Measurements from ENCODE around the gene NAALADL2. TPM values are rescaled to one million over a fixed set of nuclear protein-coding genes. Genes with fewer than 3 reads are reported as not detected.
"Not testable (repeated sequence)": the region's sequence is repeated elsewhere in the genome, so short reads cannot be mapped to it uniquely, and the experiment has no call there.

NAALADL2 gene
- total RNA-seq, 1 experiment from 2014 or later = 12.8 TPM

GRCh38 chr3:175777495-175777894 is 918.4 kb downstream of the NAALADL2 start:
- no peak for DNase-seq
- Histone ChIP-seq H3K27ac (no peak overlapping the region), H3K27me3 (ENCODE audit: insufficient read depth, low read depth) (no peaks in the 10 kb centered on the region), H3F3A (ENCODE audit: insufficient read depth, low read depth) (no peaks in the 10 kb centered on the region), H3K9me2 (ENCODE audit: insufficient read depth) (no peaks in the 10 kb centered on the region), H3K36me3 (ENCODE audit: low read depth) (no peaks in the 10 kb centered on the region), H3K4me3 (no peak overlapping the region), H2AFZ (no peak overlapping the region), H4K20me1 (ENCODE audit: insufficient read depth) (no peaks in the 10 kb centered on the region; the same call in 1 of the 2 replicates), H3K4me2 (no peak overlapping the region), H3K9me3 (ENCODE audit: insufficient read depth, low read depth) (no peaks in the 10 kb centered on the region), H3K4me1 (replicated peaks; ENCODE audit: insufficient read depth) (no peaks in the 10 kb centered on the region), H3K79me2 (ENCODE audit: low read depth) (no peaks in the 10 kb centered on the region)
- CTCF ChIA-PET = no interaction called here
- no TSS peak for BruUV-seq (replicated peaks)
- intact Hi-C loops (cut with micrococcal nuclease; ENCODE audit: unreplicated experiment) = no loop called here
- POLR2A ChIA-PET (ENCODE audit: unreplicated experiment) = no interaction called here
- TF ChIP-seq EZH2 (IDR thresholded peaks at IDR 0.05; ENCODE audit: low read depth) (no peak), CTCF (conservative IDR thresholded peaks at IDR 0.05) (no peak)

- POLR2A ChIA-PET (ENCODE audit: unreplicated experiment) = no interaction called here
- no peak overlapping the region for H3K4me3 ChIP-seq
- H3K4me1 ChIP-seq (replicated peaks; ENCODE audit: insufficient read depth) = no peaks in the 10 kb centered on the region
- H4K20me1 ChIP-seq (ENCODE audit: insufficient read depth) = no peaks in the 10 kb centered on the region; the same call in 1 of the 2 replicates
- H3K4me2 ChIP-seq = no peak overlapping the region
- H3K27ac ChIP-seq = no peak overlapping the region
- no peak for DNase-seq
- no peaks in the 10 kb centered on the region for H3F3A ChIP-seq (ENCODE audit: insufficient read depth, low read depth)
- H3K27me3 ChIP-seq (ENCODE audit: insufficient read depth, low read depth) = no peaks in the 10 kb centered on the region
- CTCF ChIA-PET = no interaction called here
- no peak for TF ChIP-seq CTCF (conservative IDR thresholded peaks at IDR 0.05)
- TF ChIP-seq EZH2 (IDR thresholded peaks at IDR 0.05; ENCODE audit: low read depth) = no peak
- intact Hi-C loops (cut with micrococcal nuclease; ENCODE audit: unreplicated experiment) = no loop called here
- BruUV-seq (replicated peaks) = no TSS peak
- no peaks in the 10 kb centered on the region for H3K9me3 ChIP-seq (ENCODE audit: insufficient read depth, low read depth)
- H3K36me3 ChIP-seq (ENCODE audit: low read depth) = no peaks in the 10 kb centered on the region
- H3K9me2 ChIP-seq (ENCODE audit: insufficient read depth) = no peaks in the 10 kb centered on the region
- no peak overlapping the region for H2AFZ ChIP-seq
- H3K79me2 ChIP-seq (ENCODE audit: low read depth) = no peaks in the 10 kb centered on the region
Measured at GRCh38 chr3:175777965-175778364, 918.8 kb downstream of the NAALADL2 start.

- intact Hi-C loops (cut with micrococcal nuclease; ENCODE audit: unreplicated experiment) = no loop called here
- no peak overlapping the region for H2AFZ ChIP-seq
- H3K4me1 ChIP-seq (replicated peaks; ENCODE audit: insufficient read depth) = no peaks in the 10 kb centered on the region
- no peak overlapping the region for H3K27ac ChIP-seq
- H3K79me2 ChIP-seq (ENCODE audit: low read depth) = no peaks in the 10 kb centered on the region
- BruUV-seq (replicated peaks) = no TSS peak
- H4K20me1 ChIP-seq (ENCODE audit: insufficient read depth) = no peaks in the 10 kb centered on the region; the same call in 1 of the 2 replicates
- no peaks in the 10 kb centered on the region for H3K9me3 ChIP-seq (ENCODE audit: insufficient read depth, low read depth)
- ChIA-PET CTCF (no interaction called here), POLR2A (ENCODE audit: unreplicated experiment) (no interaction called here)
- DNase-seq = no peak
- H3K36me3 ChIP-seq (ENCODE audit: low read depth) = no peaks in the 10 kb centered on the region
- H3K9me2 ChIP-seq (ENCODE audit: insufficient read depth) = no peaks in the 10 kb centered on the region
- H3K4me3 ChIP-seq = no peak overlapping the region
- TF ChIP-seq CTCF (conservative IDR thresholded peaks at IDR 0.05) = no peak
- no peak for TF ChIP-seq EZH2 (IDR thresholded peaks at IDR 0.05; ENCODE audit: low read depth)
- H3K27me3 ChIP-seq (ENCODE audit: insufficient read depth, low read depth) = no peaks in the 10 kb centered on the region
- no peaks in the 10 kb centered on the region for H3F3A ChIP-seq (ENCODE audit: insufficient read depth, low read depth)
- H3K4me2 ChIP-seq = no peak overlapping the region
Measured at GRCh38 chr3:175778994-175779393, 919.9 kb downstream of the NAALADL2 start.

GRCh38 chr3:175787109-175787508 is 928.0 kb downstream of the NAALADL2 start:
- H3F3A ChIP-seq (ENCODE audit: insufficient read depth, low read depth); H3K4me3 ChIP-seq; H3K9me2 ChIP-seq (ENCODE audit: insufficient read depth); H2AFZ ChIP-seq; BruUV-seq (replicated peaks); H3K27ac ChIP-seq; DNase-seq; H3K9me3 ChIP-seq (ENCODE audit: insufficient read depth, low read depth); intact Hi-C loops (cut with micrococcal nuclease; ENCODE audit: unreplicated experiment); H3K36me3 ChIP-seq (ENCODE audit: low read depth); H3K4me2 ChIP-seq; H3K79me2 ChIP-seq (ENCODE audit: low read depth); H3K27me3 ChIP-seq (ENCODE audit: insufficient read depth, low read depth); POLR2A ChIA-PET (ENCODE audit: unreplicated experiment); H4K20me1 ChIP-seq (ENCODE audit: insufficient read depth); H3K4me1 ChIP-seq (replicated peaks; ENCODE audit: insufficient read depth); CTCF ChIA-PET: not testable (repeated sequence)
